NOMO-1 treated with DMSO at 0.1 percent for 48 hours (cell line): ENCODE data around the gene ZNF732.
A peak's percentile ranks its signal among the peaks of the same experiment; 100 is the strongest.
"Not testable (repeated sequence)": the region's sequence is repeated elsewhere in the genome, so short reads cannot be mapped to it uniquely, and the experiment has no call there.

Source experiments
- DNase-seq: peaks from one replicate; lab custom pipeline; 2025; ENCODE audit not compliant: unreplicated experiment; lab: John Stamatoyannopoulos, UW

The ZNF732 gene

DNA sequence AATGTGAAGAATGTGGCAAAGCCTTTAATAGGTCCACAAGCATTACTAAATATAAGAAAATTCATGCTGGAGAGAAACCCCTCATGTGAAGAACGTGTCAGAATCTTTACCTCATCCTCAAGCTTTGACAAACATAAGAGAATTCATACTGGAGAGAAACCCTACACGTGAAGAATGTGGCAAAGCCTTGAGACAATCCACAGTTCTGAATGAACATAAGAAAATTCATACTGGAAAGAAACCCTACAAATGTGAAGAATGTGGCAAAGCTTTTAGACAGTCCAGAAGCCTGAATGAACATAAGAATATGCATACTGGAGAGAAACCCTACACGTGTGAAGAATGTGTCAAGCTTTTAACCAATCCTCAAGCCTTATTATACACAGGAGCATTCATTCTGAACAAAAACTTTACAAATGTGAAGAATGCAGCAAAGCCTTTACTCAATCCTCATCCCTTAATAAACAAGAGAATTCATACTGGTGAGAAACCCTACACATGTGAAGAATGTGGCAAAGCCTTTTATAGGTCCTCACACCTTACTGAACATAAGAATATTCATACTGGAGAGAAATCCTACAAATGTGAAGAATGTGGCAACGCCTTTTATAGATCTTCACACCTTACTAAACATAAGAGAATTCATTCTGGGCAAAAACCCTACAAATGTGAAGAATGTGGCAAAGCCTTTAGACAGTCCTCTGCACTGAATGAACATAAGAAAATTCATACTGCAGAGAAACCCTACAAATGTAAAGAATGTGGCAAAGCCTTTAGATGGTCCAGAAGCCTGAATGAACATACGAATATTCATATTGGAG lies 51.1 kb downstream of the ZNF732 start:
- no peak for DNase-seq

DNA sequence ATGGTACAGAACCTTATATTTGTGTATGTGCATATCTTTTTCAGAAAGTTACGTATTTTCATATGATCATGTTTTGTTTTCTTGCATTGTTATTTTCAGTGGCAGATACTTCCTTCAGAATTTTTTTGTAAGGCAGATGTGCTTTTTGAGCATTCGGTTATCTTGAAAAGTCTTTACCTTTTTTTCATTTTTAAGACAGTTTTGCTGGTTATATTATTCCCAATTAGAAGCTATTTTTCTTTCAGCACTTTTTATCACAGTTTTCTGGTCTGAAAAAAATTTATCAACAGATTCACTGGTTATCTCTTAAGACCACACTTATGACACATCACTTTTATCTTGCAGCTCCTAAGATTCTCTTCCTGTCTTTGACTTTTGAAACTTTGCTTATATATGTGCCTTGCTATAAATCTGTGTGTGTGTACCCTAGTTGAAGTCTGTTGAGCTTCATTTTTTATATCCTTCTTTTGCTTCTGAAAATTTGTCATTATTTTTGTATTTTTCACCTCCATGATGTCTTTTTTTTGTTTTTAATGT lies 53.1 kb downstream of the ZNF732 start:
- no peak for DNase-seq

DNA sequence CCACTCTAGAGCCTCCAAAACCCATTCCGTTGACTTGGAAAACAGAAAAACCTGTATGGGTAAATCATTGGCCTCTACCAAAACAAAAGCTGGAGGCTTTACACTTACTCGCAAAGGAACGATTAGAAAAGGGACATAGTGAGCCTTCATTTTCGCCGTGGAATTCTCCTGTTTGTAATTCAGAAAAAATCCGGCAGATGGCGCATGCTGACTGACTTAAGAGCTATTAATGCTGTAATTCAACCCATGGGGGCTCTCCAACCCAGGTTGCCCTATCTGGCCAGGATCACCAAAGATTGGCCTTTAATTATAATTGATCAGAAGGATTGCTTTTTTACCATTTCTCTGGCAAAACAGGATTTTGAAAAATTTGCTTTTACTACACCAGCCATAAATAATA lies 60.8 kb downstream of the ZNF732 start:
- peak; percentile 47 for DNase-seq

DNA sequence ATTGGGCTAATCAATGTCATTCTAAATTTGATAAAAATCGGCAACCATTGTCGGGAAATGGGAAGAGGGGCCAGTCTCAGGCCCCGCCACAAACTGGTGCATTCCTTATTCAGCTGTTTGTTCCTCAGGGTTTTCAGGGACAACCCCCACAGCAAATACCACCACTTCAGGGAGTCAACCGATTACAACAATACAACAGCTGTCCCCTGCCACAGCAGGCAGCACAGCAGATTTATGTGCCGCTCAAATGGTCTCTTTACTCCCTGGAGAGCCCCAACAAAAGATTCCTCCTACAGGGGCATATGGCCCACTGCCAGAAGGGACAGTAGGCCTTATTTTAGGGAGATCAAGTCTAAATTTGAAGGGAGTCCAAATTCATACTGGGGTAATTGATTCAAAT lies 61.8 kb downstream of the ZNF732 start:
- no peak for DNase-seq

DNA sequence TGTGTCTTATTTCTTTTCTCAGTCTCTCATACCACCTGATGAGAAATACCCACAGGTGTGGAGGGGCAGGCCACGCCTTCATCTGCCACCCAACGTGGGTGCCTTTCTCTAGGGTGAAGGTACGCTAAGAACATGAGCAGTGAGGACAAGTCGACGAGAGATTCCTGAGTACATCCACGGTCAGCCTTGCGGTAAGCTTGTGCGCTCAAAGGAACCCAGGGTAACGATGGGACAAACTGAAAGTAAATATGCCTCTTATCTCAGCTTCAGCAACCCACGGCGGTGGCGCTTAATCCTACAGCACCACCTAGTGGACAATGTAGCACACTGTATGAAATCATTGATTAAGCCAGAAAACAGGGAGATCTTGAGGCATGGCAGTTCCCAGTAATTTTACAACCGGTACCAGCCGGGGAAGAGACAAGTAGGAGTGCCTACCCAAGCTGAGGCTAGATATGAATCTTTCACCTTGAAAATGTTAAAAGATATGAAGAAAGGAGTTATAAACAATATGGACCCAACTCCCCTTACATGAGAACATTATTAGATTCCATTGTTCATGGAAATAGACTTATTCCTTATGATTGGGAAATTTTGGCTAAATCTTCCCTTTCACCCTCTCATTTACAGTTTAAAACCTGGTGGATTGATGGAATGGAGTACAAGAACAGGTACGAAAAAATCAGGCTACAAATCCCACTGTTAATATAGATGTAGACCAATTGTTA lies 63.0 kb downstream of the ZNF732 start:
- peak; percentile 78 for DNase-seq

DNA sequence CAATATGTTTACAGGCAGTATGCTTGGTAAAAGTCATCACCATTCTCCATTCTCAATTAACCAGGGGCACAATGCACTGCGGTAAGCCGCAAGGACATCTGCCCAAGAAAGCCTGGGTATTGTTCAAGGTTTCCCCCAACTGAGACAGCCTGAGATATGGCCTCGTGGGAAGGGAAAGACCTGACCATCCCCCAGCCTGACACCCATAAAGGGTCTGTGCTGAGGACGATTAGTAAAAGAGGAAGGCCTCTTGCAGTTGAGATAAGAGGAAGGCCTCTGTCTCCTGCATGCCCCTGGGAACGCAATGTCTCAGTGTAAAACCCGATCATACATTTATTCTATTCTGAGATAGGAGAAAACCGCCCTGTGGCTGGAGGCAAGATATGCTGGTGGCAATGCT lies 63.9 kb downstream of the ZNF732 start:
- DNase-seq, result not testable (repeated sequence)

DNA sequence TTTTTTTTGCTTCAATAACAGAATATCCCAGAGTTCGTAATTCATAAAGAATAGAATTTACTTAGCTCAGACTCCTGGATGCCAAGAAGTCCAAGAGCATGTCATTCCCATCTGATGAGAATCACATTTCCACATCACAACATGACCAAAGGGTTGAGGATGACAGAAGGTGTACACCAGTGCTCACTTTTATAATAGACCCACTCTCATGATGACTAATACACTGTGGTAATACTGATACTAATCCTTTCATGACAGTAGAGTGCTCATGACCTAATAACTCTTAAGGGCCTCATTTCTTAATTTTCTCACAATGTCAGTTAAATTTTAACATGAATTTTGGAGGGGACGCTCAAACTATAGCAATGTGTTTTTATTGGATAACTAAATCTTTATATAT lies 69.2 kb downstream of the ZNF732 start:
- no peak for DNase-seq

DNA sequence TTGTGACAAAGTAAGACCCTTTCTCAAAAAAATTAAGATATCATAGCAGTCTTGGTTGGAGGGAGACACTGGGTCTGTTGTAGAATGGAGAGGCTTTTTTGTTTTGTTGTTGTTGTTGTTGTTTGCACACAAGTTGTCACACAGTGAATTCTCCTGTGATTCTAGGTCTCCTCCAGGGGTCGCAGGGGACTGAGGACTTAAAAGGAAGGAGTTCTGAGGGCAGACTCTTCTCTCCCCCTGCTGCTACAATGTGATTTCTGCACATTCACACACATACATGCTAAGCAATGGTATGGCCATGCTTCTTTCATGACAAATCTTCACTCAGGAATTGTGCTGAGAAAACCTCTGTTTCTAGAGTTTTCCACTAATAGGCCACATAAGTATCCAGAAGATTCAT lies 71.1 kb downstream of the ZNF732 start:
- DNase-seq, result no peak

DNA sequence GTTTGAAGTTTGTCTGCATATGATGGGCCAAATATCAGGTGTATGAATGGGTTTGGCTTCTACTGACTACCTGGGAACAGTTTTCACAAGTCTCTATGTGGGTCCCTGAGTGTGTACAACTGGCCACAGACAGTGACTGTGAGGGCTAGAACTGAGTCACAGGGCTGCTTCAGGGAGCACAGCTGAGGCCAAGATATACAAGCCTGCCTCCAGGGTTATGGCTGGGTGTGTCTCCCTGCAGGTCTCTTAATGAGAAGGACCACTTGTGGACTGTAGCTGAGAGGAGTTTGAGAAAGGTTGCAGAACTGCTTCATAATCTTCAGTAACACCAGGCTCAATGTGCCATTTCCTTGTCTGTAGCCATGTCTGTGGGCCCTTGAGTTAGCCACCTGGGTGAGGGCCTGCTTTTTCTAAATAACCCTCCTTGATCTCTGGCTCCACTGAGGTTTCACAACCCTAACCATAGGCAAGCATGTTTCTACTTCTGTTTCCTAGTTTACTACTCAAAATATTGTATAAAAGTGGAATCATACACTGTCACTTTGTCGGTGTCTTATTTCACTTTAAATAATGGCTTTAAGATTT lies 81.3 kb downstream of the ZNF732 start:
- no peak for DNase-seq
